Erythroblast (primary cell): ENCODE measurements around the gene PLA2G1B.
"Not testable (repeated sequence)": the region's sequence is repeated elsewhere in the genome, so short reads cannot be mapped to it uniquely, and the experiment has no call there.

ENCODE experiments used
- DNase-seq, 2 experiments: peaks; one replicate each; lab custom pipeline; 2025; lab: John Stamatoyannopoulos, UW
- GATA1 ChIP-seq: IDR thresholded peaks from 2 replicates; pipeline ENCODE4 v1.6.1; 2011; ENCODE audit warnings: low read depth, mild to moderate bottlenecking, control low read depth, low read length, moderate library complexity
- POLR2A ChIP-seq: IDR thresholded peaks from 2 replicates; pipeline ENCODE4 v1.6.1; 2011; ENCODE audit warnings: mild to moderate bottlenecking, low read length

Gene PLA2G1B

DNA sequence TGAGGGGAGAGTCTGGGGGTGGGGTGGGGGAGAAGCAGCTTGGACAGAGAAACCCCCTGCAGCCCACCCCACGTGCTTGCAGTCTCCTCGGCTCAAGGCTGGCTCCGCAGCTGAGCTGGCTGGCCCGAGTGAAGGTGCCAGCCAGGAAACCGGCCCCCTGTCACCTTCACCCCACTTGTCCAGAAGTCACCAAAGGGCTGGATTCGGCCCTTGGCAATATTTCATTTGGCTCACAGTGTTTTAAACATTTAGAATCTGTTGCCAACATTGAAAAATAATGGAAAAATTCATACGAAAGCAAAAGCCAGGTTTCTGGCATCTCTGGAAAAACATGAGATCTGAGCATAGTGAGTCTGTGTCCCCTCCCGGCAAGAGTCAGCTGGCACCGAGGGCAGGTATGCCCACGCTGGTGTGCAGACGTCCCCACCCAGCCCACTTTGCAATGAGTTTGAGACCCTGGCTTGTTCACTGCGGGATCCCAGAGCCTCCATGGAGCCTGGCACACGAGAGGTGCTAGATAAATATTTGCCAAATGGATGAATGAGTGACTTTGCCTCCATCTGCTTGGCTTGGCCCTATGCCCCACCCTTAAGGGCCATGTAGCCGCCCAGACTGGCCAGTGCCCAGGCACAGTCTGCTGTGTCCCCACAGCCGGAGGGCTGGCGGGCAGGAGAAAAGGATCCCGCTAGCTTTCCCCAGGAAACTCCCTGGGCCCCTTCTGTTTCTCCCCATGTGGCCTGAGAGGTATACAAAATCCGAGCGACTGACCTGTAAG is 23.2 kb upstream of the PLA2G1B start:
- no peak for DNase-seq
- TF ChIP-seq GATA1 (no peak), POLR2A (no peak)

GRCh38 chr12:120347766-120348165 is 20.2 kb upstream of the PLA2G1B start:
- TF ChIP-seq GATA1, result no peak
- no peak for DNase-seq

- no peak for TF ChIP-seq POLR2A
- no peak for TF ChIP-seq GATA1
Measured at GRCh38 chr12:120346681-120347080, 19.1 kb upstream of the PLA2G1B start.

GRCh38 chr12:120346031-120346430 is 18.5 kb upstream of the PLA2G1B start:
- no peak for TF ChIP-seq GATA1
- no peak for TF ChIP-seq POLR2A
- no peak for DNase-seq

More at GRCh38 chr12:120346681-120347080, 19.1 kb upstream of the PLA2G1B start:
- no peak for DNase-seq

- TF ChIP-seq GATA1, result no peak
- TF ChIP-seq POLR2A, result no peak
Measured at GRCh38 chr12:120343692-120344091, 16.1 kb upstream of the PLA2G1B start.

DNA sequence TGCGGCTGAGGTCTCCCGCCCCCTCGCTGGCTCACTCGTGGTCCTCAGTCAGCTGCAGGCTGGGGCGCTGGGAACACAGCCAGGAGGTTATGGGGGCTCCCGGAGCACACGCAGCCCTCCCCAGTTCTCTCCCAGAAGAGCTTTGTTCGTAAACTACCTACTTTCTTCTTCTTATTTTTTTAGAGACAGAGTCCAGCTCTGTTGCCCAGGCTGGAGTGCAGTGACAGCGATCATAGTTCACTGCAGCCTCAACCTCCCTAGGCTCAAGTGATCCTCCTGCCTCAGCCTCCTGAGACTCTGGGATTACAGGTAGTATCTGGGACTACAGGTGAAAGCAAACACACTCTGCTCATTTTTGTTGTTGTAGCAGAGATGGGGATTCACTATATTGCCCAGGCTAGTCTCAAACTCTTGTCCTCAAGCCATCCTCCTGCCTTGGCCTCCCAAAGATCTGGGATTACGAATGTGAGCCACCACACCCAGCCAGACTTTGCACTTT is 15.5 kb upstream of the PLA2G1B start:
- no peak for DNase-seq
- no peak for TF ChIP-seq GATA1
- TF ChIP-seq POLR2A, result no peak

More at GRCh38 chr12:120343692-120344091, 16.1 kb upstream of the PLA2G1B start:
- DNase-seq, result no peak

DNA sequence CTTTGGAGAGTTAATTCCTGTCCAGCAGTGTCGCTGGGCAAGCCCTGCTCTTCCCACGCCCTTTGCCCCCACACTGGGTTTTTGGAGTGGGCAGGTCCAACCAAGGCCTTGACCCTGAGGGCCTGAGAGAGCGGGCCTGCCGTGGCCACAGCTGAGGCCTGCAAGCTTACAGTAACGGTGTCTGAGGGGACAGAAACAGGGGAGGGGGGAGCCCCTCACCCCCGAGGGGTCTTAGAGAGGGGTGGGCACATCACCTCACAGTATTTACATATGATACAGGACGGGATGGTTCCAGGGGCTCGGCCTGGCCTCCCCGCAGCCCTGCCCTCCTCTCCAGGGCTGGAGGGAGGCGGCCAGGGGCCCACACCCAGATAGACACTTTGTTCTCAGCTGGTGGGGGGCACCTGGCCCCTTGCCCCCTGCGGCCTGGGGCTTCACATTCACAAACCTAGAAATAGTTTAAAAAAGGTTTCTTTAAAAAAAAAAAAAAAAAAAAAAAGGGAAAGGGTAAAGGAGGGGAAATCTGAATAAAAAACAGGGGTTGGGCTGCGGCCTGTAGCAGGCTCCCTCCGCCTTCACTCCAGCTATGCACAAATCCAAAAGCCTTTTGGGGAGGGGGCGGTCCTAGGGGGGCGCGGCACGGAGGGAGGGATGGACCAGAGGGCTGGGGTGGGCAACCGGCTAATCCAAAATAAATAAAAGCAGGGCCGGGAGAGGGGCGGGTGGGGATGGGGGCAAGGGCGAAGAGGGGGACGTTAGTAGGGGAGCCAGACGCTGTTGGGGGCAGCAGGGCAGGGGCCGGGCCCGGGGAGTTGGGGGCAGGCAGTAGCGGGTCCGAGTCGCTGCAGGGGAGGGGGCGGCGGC is 14.8 kb upstream of the PLA2G1B start:
- TF ChIP-seq GATA1, result no peak
- TF ChIP-seq POLR2A, result no peak
- no peak for DNase-seq

DNA sequence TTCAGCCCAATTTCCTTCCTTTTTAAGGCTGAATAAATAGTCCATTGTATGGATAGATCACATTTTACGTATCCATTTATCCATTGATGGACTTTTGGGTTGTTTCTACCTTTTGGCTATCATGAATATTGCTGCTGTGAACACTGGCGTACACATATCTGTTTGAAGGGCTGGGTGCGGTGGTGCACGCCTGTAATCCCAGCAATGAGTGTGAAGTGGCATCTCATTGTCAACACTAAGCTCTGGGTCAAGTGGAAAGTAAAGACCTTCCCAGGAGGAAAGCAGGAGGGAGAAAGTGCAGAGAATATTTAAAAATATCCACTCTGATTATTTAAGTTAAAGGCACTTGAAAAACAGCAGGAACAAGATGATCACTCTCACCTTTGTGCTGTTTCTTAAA is 11.7 kb upstream of the PLA2G1B start:
- DNase-seq, result no peak
- TF ChIP-seq GATA1, result no peak
- no peak for TF ChIP-seq POLR2A

DNA sequence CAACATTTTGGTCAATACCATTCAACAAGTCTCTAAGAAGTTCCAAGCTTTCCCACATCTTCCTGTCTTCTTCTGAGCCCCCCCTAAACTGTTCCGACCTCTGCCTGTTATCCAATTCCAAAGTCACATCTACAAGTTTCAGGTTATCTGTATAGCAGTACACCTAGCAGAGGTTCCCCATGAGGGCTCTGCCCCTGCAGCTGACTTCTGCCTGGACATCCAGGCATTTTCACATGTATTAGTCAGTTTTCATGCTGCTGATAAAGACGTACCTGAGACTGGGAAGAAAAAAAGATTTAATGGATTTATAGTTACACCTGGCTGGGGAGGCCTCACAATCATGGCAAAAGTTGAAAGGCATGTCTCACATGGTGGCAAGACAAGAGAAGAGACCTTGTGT is 10.2 kb upstream of the PLA2G1B start:
- TF ChIP-seq POLR2A (no peak), GATA1 (no peak)
- DNase-seq, result no peak

- DNase-seq, result not testable (repeated sequence)
Measured at GRCh38 chr12:120336392-120336791, 8.8 kb upstream of the PLA2G1B start.

GRCh38 chr12:120335447-120335846 is 7.9 kb upstream of the PLA2G1B start:
- DNase-seq, result peak; percentile 38 to 43

DNA sequence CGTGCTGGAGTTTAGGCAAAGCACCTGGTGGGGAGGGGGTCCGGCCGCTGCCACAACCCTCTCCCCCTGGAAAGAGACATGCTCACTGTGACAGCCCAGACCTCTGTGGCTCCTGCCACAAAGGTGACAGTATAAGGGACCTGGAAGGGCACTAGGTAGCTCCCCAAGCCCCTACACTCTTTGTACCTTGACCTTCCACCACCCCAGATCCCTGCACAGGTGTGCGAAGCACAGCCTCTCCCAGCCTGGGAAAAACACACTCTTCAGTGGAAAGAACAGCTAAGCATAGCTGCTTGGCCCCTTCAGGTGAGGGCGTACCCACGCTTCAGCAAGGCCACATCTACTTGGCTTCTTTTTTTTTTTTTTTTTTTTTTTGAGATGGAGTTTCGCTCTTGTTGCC is 4.9 kb upstream of the PLA2G1B start:
- DNase-seq, result no peak
- TF ChIP-seq GATA1, result no peak
- no peak for TF ChIP-seq POLR2A

DNA sequence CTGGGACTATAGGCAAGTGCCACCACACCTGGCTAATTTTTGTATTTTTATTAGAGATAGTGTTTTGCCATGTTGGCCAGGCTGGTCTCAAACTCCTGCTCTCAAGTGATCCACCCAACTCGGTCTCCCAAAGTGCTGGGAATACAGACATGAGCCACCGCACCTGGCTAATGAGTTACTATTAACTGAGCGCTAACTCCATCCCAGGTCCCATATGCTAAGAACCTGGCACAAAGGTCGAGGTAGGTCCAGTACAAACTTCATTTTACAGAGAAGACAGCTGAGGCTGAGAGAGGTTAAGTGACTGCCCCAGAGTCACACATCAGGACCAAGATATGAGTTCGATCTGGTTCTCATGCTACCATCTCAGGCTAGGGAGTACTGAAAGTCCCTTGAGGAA is 4.5 kb upstream of the PLA2G1B start:
- TF ChIP-seq GATA1, result no peak
- TF ChIP-seq POLR2A, result no peak
- DNase-seq, result no peak

DNA sequence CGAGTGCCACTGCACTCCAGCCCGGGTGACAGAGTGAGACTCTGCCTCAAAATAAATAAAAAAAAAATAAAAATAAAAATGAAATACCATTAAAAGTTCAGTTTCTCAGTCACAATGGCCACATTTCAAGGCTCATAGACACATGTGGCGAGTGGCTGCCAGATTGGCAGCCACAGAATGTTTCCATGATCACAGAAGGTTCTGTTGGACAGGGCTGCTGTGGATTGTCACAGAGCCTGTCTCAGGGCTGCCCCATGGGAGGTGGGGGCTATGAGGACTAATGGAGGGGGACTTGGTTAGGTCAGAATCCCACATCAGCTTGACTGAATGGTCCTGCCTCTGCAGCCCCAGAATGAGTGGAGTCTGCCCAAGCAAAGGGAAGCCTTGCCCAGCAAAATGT is 3.8 kb upstream of the PLA2G1B start:
- no peak for DNase-seq
- no peak for TF ChIP-seq POLR2A
- TF ChIP-seq GATA1, result no peak
